ENCODE results near the gene APAF1. TPM values are rescaled to one million over a fixed set of nuclear protein-coding genes. Genes with fewer than 3 reads are reported as not detected.

Gene APAF1
- total and polyA plus RNA-seq, 9 of the 15 experiments (the other 6 are each of a cell fraction or from before 2014, with no cell fraction given): 5.1 to 15.7 (median 9.9) TPM

DNA sequence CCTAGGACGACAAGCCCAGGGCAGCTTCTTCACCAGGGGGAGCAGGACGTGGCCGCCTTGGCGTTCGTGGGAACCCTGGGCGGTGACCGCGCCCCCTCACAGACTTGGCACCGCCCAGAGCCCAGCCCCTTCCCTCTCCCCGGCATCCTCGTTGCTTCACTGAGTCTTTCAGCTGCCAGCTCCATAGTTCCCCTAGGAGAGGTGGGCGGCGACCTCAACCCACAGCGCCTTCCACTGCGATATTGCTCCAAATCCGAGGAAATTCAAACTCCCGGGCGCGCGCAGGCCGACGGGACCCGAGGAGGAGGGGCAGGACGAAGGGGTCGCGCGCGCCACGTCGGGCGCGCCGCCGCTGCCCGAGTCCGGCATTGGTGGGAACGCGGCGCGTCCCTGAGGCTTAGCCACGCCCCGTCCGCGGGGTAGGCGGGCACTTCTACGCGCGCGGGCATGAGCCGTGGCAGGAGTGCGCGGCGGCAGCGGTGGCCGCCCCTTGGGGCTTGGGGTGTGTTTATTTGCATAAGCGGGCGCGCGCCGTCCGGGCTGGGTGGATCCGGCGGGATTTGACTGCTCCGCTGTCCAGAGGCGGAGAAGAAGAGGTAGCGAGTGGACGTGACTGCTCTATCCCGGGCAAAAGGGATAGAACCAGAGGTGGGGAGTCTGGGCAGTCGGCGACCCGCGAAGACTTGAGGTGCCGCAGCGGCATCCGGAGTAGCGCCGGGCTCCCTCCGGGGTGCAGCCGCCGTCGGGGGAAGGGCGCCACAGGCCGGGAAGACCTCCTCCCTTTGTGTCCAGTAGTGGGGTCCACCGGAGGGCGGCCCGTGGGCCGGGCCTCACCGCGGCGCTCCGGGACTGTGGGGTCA lies at the start of gene APAF1, which contains the start of gene IKBIP (continued):
- TF ChIP-seq, protein P1, sequence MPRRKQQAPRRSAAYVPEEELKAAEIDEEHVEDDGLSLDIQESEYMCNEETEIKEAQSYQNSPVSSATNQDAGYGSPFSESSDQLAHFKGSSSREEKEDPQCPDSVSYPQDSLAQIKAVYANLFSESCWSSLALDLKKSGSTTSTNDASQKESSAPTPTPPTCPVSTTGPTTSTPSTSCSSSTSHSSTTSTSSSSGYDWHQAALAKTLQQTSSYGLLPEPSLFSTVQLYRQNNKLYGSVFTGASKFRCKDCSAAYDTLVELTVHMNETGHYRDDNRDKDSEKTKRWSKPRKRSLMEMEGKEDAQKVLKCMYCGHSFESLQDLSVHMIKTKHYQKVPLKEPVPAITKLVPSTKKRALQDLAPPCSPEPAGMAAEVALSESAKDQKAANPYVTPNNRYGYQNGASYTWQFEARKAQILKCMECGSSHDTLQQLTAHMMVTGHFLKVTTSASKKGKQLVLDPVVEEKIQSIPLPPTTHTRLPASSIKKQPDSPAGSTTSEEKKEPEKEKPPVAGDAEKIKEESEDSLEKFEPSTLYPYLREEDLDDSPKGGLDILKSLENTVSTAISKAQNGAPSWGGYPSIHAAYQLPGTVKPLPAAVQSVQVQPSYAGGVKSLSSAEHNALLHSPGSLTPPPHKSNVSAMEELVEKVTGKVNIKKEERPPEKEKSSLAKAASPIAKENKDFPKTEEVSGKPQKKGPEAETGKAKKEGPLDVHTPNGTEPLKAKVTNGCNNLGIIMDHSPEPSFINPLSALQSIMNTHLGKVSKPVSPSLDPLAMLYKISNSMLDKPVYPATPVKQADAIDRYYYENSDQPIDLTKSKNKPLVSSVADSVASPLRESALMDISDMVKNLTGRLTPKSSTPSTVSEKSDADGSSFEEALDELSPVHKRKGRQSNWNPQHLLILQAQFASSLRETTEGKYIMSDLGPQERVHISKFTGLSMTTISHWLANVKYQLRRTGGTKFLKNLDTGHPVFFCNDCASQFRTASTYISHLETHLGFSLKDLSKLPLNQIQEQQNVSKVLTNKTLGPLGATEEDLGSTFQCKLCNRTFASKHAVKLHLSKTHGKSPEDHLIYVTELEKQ (CRISPR knock-in tag; IDR thresholded peaks at IDR 0.05): 0 out of 2 replicates have a peak, but pooled peaks have one; percentile 47
- TF ChIP-seq ZNF133 (CRISPR knock-in tag; IDR thresholded peaks at IDR 0.05) (no peak), ZBTB1 (CRISPR knock-in tag; IDR thresholded peaks at IDR 0.05; ENCODE audit: borderline replicate concordance, low read depth) (no peak), SUPT5H (IDR thresholded peaks at IDR 0.05) (peak; percentile 83), TEAD1 (CRISPR knock-in tag; IDR thresholded peaks at IDR 0.05) (peak in 1 of 2 experiments; percentile 46; a peak in 1 of 4 replicates), ARID1B (IDR thresholded peaks at IDR 0.05) (peak; percentile 15; the same call in 1 of the 2 replicates), L3MBTL2 (IDR thresholded peaks at IDR 0.05) (no peak), PHB2 (IDR thresholded peaks at IDR 0.05; ENCODE audit: low read depth) (no peak), RBBP5 (IDR thresholded peaks at IDR 0.05; ENCODE audit: borderline replicate concordance, insufficient read depth, low read length, poor library complexity, severe bottlenecking) (peak; percentile 75), WHSC1 (IDR thresholded peaks at IDR 0.05; ENCODE audit: low read length) (no peak), RBFOX2 (IDR thresholded peaks at IDR 0.05; ENCODE audit: low read depth, low read length) (peak; percentile 86)
- TF ChIP-seq, protein P2, sequence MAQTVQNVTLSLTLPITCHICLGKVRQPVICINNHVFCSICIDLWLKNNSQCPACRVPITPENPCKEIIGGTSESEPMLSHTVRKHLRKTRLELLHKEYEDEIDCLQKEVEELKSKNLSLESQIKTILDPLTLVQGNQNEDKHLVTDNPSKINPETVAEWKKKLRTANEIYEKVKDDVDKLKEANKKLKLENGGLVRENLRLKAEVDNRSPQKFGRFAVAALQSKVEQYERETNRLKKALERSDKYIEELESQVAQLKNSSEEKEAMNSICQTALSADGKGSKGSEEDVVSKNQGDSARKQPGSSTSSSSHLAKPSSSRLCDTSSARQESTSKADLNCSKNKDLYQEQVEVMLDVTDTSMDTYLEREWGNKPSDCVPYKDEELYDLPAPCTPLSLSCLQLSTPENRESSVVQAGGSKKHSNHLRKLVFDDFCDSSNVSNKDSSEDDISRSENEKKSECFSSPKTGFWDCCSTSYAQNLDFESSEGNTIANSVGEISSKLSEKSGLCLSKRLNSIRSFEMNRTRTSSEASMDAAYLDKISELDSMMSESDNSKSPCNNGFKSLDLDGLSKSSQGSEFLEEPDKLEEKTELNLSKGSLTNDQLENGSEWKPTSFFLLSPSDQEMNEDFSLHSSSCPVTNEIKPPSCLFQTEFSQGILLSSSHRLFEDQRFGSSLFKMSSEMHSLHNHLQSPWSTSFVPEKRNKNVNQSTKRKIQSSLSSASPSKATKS (CRISPR knock-in tag; IDR thresholded peaks at IDR 0.05): no peak
- TF ChIP-seq, protein P3, sequence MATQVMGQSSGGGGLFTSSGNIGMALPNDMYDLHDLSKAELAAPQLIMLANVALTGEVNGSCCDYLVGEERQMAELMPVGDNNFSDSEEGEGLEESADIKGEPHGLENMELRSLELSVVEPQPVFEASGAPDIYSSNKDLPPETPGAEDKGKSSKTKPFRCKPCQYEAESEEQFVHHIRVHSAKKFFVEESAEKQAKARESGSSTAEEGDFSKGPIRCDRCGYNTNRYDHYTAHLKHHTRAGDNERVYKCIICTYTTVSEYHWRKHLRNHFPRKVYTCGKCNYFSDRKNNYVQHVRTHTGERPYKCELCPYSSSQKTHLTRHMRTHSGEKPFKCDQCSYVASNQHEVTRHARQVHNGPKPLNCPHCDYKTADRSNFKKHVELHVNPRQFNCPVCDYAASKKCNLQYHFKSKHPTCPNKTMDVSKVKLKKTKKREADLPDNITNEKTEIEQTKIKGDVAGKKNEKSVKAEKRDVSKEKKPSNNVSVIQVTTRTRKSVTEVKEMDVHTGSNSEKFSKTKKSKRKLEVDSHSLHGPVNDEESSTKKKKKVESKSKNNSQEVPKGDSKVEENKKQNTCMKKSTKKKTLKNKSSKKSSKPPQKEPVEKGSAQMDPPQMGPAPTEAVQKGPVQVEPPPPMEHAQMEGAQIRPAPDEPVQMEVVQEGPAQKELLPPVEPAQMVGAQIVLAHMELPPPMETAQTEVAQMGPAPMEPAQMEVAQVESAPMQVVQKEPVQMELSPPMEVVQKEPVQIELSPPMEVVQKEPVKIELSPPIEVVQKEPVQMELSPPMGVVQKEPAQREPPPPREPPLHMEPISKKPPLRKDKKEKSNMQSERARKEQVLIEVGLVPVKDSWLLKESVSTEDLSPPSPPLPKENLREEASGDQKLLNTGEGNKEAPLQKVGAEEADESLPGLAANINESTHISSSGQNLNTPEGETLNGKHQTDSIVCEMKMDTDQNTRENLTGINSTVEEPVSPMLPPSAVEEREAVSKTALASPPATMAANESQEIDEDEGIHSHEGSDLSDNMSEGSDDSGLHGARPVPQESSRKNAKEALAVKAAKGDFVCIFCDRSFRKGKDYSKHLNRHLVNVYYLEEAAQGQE (IDR thresholded peaks at IDR 0.05; ENCODE audit: borderline replicate concordance): peak; percentile 86
- TF ChIP-seq, protein P3 (CRISPR knock-in tag; IDR thresholded peaks at IDR 0.05; ENCODE audit: low read depth): no peak

All from K562 (cell line).